HCT116 (cell line): Measurements from ENCODE around the gene CYB5A. TPM values are rescaled to one million over a fixed set of nuclear protein-coding genes. Genes with fewer than 3 reads are reported as not detected.

Experiments
- ATAC-seq: fragments of 200-7000 bp; cut with Tn5 transposase; 2 replicates; pipeline ENCODE4 v1.9.1; 2020; ENCODE audit warnings: mild to moderate bottlenecking, moderate library complexity
- BruUV-seq: library from RNA; stranded (reverse); fragments of 400-500 nt; replicated peaks from 2 replicates; lab custom pipeline; 2021; lab: Mats Ljungman, UMichigan
- CTCF ChIA-PET: fragments of 300-600 bp; sonication (Branson Sonifier 250); formaldehyde crosslinking; loops from one replicate; lab custom pipeline; 2021; ENCODE audit warnings: antibody characterized with exemption; lab: Charles Lee
- POLR2A ChIA-PET: fragments of 300-600, 350-600 bp; sonication (Branson Sonifier 250); formaldehyde crosslinking; loops from one replicate; lab custom pipeline; 2021; ENCODE audit warnings: antibody characterized with exemption; lab: Charles Lee
- RAD21 ChIA-PET, 2 experiments: fragments of 300-600 bp; sonication (Branson Sonifier 250); formaldehyde crosslinking; loops; one replicate each; lab custom pipeline; 2023; ENCODE audit warnings: low total read pairs in 2 of 2; ENCODE audit not compliant: uncharacterized antibody in 2 of 2, unreplicated experiment in 2 of 2, low non-redundant PET in 1 of 2; lab: Charles Lee
- DNase-seq: peaks from one replicate; pipeline ENCODE4 v3.0.0-alpha.2; 2010; ENCODE audit warnings: low read depth, low spot score
- H2AFZ ChIP-seq: fragments of 200-600 bp; shearing (Covaris generic), sonication (generic); 2 replicates; pipeline ENCODE4 v1.6.1; 2017; ENCODE audit warnings: low read depth, mixed run types, mixed read lengths, antibody characterized with exemption, low read length; ENCODE audit not compliant: poor library complexity, severe bottlenecking
- H3K27ac ChIP-seq: 2 replicates; pipeline ENCODE4 v1.5.1; 2012; ENCODE audit warnings: low read depth, low read length
- H3K27me3 ChIP-seq: fragments of 200-600 bp; sonication (generic); 2 replicates; pipeline ENCODE4 v1.6.1; 2016; ENCODE audit warnings: mixed run types, low read length, mixed read lengths; ENCODE audit not compliant: insufficient read depth
- H3K36me3 ChIP-seq, 2 experiments: fragments of 200-500 bp in 1 of 2; fragments of 200-600 bp in 1 of 2; sonication (Bioruptor generic) in 1 of 2; sonication (generic) in 1 of 2; 2 replicates each; pipeline versions ENCODE4 v1.5.1 to v1.6.1; 2014 to 2016; ENCODE audit warnings: low read length in 2 of 2, inconsistent platforms in 1 of 2, mixed read lengths in 1 of 2, mixed run types in 1 of 2; ENCODE audit not compliant: insufficient read depth in 2 of 2, control insufficient read depth in 1 of 2
- H3K4me1 ChIP-seq, 2 experiments: fragments of 200-600 bp in 1 of 2; sonication (generic) in 1 of 2; 2 replicates each; pipeline versions ENCODE4 v1.5.1 to v1.6.1; 2012 to 2017; ENCODE audit warnings: low read length in 2 of 2, inconsistent platforms in 1 of 2, mild to moderate bottlenecking in 1 of 2, mixed read lengths in 1 of 2, mixed run types in 1 of 2, moderate library complexity in 1 of 2; ENCODE audit not compliant: insufficient read depth in 2 of 2, control insufficient read depth in 1 of 2
- H3K4me2 ChIP-seq: fragments of 200-600 bp; sonication (generic); 2 replicates; pipeline ENCODE4 v1.6.1; 2017; ENCODE audit warnings: mixed run types, low read length, mixed read lengths
- H3K4me3 ChIP-seq, 2 experiments: fragments of 200-600 bp in 1 of 2; sonication (generic) in 1 of 2; replicated peaks in 1 of 2; 2 replicates each; pipeline ENCODE4 v1.5.1; 2011 to 2016; ENCODE audit warnings: low read length in 2 of 2, control low read depth in 1 of 2, low read depth in 1 of 2, mild to moderate bottlenecking in 1 of 2, mixed read lengths in 1 of 2, mixed run types in 1 of 2
- H3K79me2 ChIP-seq: fragments of 200-600 bp; sonication (generic); 2 replicates; pipeline ENCODE4 v1.6.1; 2017; ENCODE audit warnings: mild to moderate bottlenecking, mixed run types, low read length, moderate library complexity, mixed read lengths; ENCODE audit not compliant: insufficient read depth
- H3K9ac ChIP-seq: fragments of 200-600 bp; sonication (generic); 2 replicates; pipeline ENCODE4 v1.6.1; 2016; ENCODE audit warnings: low read length, mixed read lengths
- H3K9me2 ChIP-seq: fragments of 200-600 bp; sonication (generic), shearing (Covaris generic); 2 replicates; pipeline ENCODE4 v1.6.1; 2017; ENCODE audit warnings: mixed run types, mild to moderate bottlenecking, moderate library complexity; ENCODE audit not compliant: insufficient read depth
- H3K9me3 ChIP-seq, 2 experiments: fragments of 200-500 bp in 1 of 2; fragments of 200-600 bp in 1 of 2; sonication (Bioruptor generic) in 1 of 2; sonication (generic) in 1 of 2; 2 replicates each; pipeline ENCODE4 v1.6.1; 2014 to 2017; ENCODE audit warnings: low read length in 2 of 2, mixed read lengths in 2 of 2, inconsistent platforms in 1 of 2, low read depth in 1 of 2, mild to moderate bottlenecking in 1 of 2, mixed run types in 1 of 2, moderate library complexity in 1 of 2; ENCODE audit not compliant: control insufficient read depth in 1 of 2, insufficient read depth in 1 of 2
- H4K20me1 ChIP-seq: fragments of 200-600 bp; sonication (generic), shearing (Covaris generic); 2 replicates; pipeline ENCODE4 v1.6.1; 2017; ENCODE audit warnings: mixed run types, mild to moderate bottlenecking, moderate library complexity; ENCODE audit not compliant: insufficient read depth
- ATF3 ChIP-seq: IDR thresholded peaks from 2 replicates; pipeline ENCODE4 v1.6.1; 2012
- CBX3 ChIP-seq: IDR thresholded peaks from 2 replicates; pipeline ENCODE4 v1.6.1; 2012; ENCODE audit warnings: low read depth
- CEBPB ChIP-seq: IDR thresholded peaks from 2 replicates; pipeline ENCODE4 v1.6.1; 2012; ENCODE audit warnings: low read depth
- CTCF ChIP-seq, 3 experiments: fragments of 200-600 bp in 1 of 3; sonication (generic) in 1 of 3; IDR thresholded peaks in 2 of 3; conservative IDR thresholded peaks in 1 of 3; 2 replicates each; pipeline ENCODE4 v1.5.1; 2012 to 2017; ENCODE audit warnings: low read depth in 2 of 3, low read length in 2 of 3, antibody characterized with exemption in 1 of 3, borderline replicate concordance in 1 of 3, control low read depth in 1 of 3, mild to moderate bottlenecking in 1 of 3, mixed read lengths in 1 of 3, mixed run types in 1 of 3, moderate library complexity in 1 of 3; ENCODE audit not compliant: insufficient read depth in 1 of 3
- EZH2 ChIP-seq: fragments of 200-600 bp; sonication (generic); IDR thresholded peaks from 2 replicates; pipeline ENCODE4 v1.6.1; 2017; ENCODE audit warnings: antibody characterized with exemption, mixed run types
- FOSL1 ChIP-seq: IDR thresholded peaks from 2 replicates; pipeline ENCODE4 v1.6.1; 2012; ENCODE audit warnings: low read depth
- JUND ChIP-seq: IDR thresholded peaks from 2 replicates; pipeline ENCODE4 v1.6.1; 2012
- POLR2A ChIP-seq: IDR thresholded peaks from 2 replicates; pipeline ENCODE4 v1.7.0; 2011; ENCODE audit warnings: borderline replicate concordance; ENCODE audit not compliant: insufficient read depth, insufficient read length; ENCODE audit errors: extremely low read depth
- POLR2AphosphoS5 ChIP-seq: IDR thresholded peaks from 2 replicates; pipeline ENCODE4 v1.6.1; 2011; ENCODE audit warnings: mild to moderate bottlenecking, low read depth, low read length, moderate library complexity
- RAD21 ChIP-seq: IDR thresholded peaks from 2 replicates; pipeline ENCODE4 v1.6.1; 2012; ENCODE audit warnings: low read depth, mild to moderate bottlenecking
- SIN3A ChIP-seq: IDR thresholded peaks from 2 replicates; pipeline ENCODE4 v1.6.1; 2012; ENCODE audit warnings: low read depth
- SP1 ChIP-seq: IDR thresholded peaks from 2 replicates; pipeline ENCODE4 v1.6.1; 2012; ENCODE audit warnings: low read depth
- SRF ChIP-seq: IDR thresholded peaks from 2 replicates; pipeline ENCODE4 v1.6.1; 2012; ENCODE audit warnings: low read depth
- TCF7L2 ChIP-seq: IDR thresholded peaks from 2 replicates; pipeline ENCODE4 v1.7.0; 2011; ENCODE audit warnings: borderline replicate concordance, inconsistent platforms; ENCODE audit not compliant: insufficient read depth, insufficient read length; ENCODE audit errors: extremely low read depth
- ZNF274 ChIP-seq: fragments of 200-500 bp; sonication (Bioruptor generic); IDR thresholded peaks from 2 replicates; pipeline ENCODE4 v1.6.1; 2014; ENCODE audit warnings: mild to moderate bottlenecking, low read depth, low read length, inconsistent platforms
- intact Hi-C: fragments of 100-400 bp; cut with micrococcal nuclease; formaldehyde crosslinking; loops from 2 replicates; pipeline ENCODE4 v1.10.0; 2022
- total RNA-seq: library from RNA; stranded (reverse); gene quantifications from one replicate; pipeline ENCODE4 v1.2.1, GENCODE V29; 2021; ENCODE audit not compliant: unreplicated experiment
- TF ChIP-seq, protein P1 (sequence below): IDR thresholded peaks from 2 replicates; pipeline ENCODE4 v1.6.1; 2012; ENCODE audit warnings: low read depth
- TF ChIP-seq, protein P2 (sequence below): IDR thresholded peaks from 2 replicates; pipeline ENCODE4 v1.6.1; 2011; ENCODE audit warnings: mild to moderate bottlenecking, low read length, moderate library complexity; ENCODE audit not compliant: insufficient replicate concordance; ENCODE audit errors: extremely low read depth

Gene CYB5A
- total RNA-seq, 1 experiment from 2014 or later: 37.7 TPM

- H3K4me1 ChIP-seq: no peaks in the 10 kb centered on the region
- H3K27ac ChIP-seq: no peak overlapping the region
- no peak overlapping the region for H3K4me2 ChIP-seq
- ChIA-PET CTCF (no interaction called here), POLR2A (no interaction called here), RAD21 (no interaction called here)
- TF ChIP-seq SRF: no peak
- TF ChIP-seq SP1: no peak
- no peak for TF ChIP-seq CEBPB
- TF ChIP-seq, protein P1, sequence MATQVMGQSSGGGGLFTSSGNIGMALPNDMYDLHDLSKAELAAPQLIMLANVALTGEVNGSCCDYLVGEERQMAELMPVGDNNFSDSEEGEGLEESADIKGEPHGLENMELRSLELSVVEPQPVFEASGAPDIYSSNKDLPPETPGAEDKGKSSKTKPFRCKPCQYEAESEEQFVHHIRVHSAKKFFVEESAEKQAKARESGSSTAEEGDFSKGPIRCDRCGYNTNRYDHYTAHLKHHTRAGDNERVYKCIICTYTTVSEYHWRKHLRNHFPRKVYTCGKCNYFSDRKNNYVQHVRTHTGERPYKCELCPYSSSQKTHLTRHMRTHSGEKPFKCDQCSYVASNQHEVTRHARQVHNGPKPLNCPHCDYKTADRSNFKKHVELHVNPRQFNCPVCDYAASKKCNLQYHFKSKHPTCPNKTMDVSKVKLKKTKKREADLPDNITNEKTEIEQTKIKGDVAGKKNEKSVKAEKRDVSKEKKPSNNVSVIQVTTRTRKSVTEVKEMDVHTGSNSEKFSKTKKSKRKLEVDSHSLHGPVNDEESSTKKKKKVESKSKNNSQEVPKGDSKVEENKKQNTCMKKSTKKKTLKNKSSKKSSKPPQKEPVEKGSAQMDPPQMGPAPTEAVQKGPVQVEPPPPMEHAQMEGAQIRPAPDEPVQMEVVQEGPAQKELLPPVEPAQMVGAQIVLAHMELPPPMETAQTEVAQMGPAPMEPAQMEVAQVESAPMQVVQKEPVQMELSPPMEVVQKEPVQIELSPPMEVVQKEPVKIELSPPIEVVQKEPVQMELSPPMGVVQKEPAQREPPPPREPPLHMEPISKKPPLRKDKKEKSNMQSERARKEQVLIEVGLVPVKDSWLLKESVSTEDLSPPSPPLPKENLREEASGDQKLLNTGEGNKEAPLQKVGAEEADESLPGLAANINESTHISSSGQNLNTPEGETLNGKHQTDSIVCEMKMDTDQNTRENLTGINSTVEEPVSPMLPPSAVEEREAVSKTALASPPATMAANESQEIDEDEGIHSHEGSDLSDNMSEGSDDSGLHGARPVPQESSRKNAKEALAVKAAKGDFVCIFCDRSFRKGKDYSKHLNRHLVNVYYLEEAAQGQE: no peak
- no peak for TF ChIP-seq TCF7L2
- TF ChIP-seq CBX3: no peak
- no peak for TF ChIP-seq FOSL1
- TF ChIP-seq EZH2: no peak
- no peak for TF ChIP-seq JUND
- TF ChIP-seq ATF3: no peak
- TF ChIP-seq, protein P2, sequence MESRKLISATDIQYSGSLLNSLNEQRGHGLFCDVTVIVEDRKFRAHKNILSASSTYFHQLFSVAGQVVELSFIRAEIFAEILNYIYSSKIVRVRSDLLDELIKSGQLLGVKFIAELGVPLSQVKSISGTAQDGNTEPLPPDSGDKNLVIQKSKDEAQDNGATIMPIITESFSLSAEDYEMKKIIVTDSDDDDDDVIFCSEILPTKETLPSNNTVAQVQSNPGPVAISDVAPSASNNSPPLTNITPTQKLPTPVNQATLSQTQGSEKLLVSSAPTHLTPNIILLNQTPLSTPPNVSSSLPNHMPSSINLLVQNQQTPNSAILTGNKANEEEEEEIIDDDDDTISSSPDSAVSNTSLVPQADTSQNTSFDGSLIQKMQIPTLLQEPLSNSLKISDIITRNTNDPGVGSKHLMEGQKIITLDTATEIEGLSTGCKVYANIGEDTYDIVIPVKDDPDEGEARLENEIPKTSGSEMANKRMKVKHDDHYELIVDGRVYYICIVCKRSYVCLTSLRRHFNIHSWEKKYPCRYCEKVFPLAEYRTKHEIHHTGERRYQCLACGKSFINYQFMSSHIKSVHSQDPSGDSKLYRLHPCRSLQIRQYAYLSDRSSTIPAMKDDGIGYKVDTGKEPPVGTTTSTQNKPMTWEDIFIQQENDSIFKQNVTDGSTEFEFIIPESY: no peak
- TF ChIP-seq ZNF274: no peak
- TF ChIP-seq SIN3A: no peak
- TF ChIP-seq CTCF (IDR thresholded peaks at IDR 0.05 in 2 of 3, conservative IDR thresholded peaks at IDR 0.05 in 1 of 3; ENCODE audit: borderline replicate concordance in 1 of 3, insufficient read depth in 1 of 3, low read depth in 2 of 3, low read length in 2 of 3): no peak
- no peak for TF ChIP-seq RAD21
- TF ChIP-seq POLR2A: no peak
- no peak for TF ChIP-seq POLR2AphosphoS5
- ATAC-seq (no peak), DNase-seq (no peak)
- H3K9me3 ChIP-seq: no peaks in the 10 kb centered on the region
- intact Hi-C loops: no loop called here
- H2AFZ ChIP-seq: no peak overlapping the region
- H3K36me3 ChIP-seq: no peaks in the 10 kb centered on the region
- H3K9me2 ChIP-seq: no peaks in the 10 kb centered on the region
- BruUV-seq: no TSS peak
- H4K20me1 ChIP-seq: no peaks in the 10 kb centered on the region
- no peak overlapping the region for H3K4me3 ChIP-seq
- no peak overlapping the region for H3K9ac ChIP-seq
- no peaks in the 10 kb centered on the region for H3K27me3 ChIP-seq
- H3K79me2 ChIP-seq: no peaks in the 10 kb centered on the region
These were observed 74.2 kb downstream of the CYB5A start for GRCh38 chr18:74217476-74218143.
